ENCODE measurements around the gene PTPRU.
"Not testable (repeated sequence)": the region's sequence is repeated elsewhere in the genome, so short reads cannot be mapped to it uniquely, and the experiment has no call there.

The PTPRU gene

GRCh38 chr1:29298246-29298645 lies 61.9 kb downstream of the PTPRU start:
- DNase-seq: no peak

DNA sequence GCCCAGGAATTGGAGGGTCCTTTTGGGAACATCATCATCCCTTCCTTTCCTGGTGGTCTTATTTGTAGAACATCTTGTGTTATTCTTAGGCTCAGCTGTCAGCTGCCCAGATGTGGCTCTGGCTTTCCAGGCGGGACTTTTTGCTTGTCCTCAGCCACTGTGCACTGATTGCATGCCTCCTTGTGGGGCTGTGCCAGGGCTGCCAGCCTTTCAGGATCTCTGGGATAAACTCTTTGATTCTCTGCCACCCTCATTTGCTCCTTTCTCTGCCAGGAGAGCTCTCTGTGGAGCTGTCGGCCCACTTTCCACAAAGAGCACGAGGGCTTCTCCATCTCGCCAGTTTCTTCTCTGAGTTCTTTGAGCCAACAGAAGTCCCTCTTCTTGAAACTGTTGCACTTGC lies 63.1 kb downstream of the PTPRU start:
- DNase-seq: no peak

GRCh38 chr1:29301732-29302131 lies 65.4 kb downstream of the PTPRU start:
- DNase-seq: not testable (repeated sequence)

DNA sequence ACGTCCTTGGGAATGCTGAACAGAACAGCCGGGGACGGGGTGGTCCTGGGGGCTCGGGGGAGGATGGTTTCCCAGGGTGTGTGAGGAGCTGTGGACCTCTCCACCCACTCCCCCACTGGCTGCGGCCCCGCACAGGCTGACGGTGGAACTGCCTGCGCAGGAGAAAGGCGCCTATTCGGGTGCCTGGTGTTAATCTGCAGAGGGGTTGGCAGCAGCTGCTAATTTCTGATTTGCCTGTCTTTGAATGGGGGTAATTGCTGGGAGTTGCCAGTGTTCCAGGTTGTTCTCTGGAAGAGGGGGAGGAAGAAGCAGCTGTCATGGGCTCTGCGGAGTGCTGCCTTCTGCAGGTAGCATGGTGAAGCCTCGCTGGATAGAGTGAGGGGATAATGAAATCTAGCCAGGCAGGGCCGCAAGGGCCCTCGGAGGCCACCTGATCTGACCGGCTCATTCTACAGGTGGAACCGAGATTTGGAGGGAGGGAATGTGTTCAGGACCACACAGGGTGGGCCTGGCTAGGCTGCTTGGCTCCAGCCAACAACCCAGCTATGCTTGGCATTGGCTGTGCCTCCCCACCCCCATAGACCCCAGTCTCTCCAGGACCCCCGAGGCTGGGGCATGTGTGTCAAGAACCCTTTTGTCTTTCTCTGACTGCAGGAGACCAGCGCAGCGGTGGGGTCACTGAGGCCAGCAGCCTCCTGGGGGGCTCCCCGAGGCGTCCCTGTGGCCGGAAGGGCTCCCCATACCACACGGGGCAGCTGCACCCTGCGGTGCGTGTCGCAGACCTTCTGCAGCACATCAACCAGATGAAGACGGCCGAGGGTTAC lies 67.1 kb downstream of the PTPRU start:
- DNase-seq: no peak

DNA sequence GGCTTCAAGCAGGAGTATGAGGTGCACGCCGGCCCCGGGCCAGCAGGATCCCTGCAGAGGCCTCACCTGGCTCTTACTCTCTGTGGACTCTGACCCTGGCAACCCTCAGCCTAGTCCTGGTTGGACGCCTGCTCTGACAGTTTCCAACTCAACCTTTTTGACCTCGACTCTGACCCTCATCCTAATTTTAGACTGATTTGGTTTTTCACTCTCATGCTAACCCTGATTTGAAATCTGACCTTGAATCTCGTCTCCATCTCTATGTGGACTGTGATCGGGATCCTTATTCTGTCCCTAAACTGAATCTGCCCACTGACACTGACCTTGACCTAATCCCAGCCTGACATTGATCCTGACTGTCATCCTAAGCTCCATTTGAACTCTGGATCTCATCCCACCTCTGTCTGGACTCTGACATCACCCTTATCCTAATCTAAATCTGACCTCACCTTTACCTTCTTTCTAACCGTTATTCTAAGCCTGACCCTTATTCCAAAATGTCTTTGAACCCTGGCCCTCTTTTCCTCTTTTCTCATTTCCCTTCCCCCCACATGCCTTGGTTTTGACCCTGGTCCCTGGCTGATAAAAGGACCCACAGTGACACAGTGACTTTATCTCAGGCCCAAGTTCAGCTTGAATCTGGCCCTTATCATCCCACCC lies 67.8 kb downstream of the PTPRU start:
- no peak for DNase-seq

- no peak for DNase-seq
These were observed 69.6 kb downstream of the PTPRU start for GRCh38 chr1:29305943-29306342.

DNA sequence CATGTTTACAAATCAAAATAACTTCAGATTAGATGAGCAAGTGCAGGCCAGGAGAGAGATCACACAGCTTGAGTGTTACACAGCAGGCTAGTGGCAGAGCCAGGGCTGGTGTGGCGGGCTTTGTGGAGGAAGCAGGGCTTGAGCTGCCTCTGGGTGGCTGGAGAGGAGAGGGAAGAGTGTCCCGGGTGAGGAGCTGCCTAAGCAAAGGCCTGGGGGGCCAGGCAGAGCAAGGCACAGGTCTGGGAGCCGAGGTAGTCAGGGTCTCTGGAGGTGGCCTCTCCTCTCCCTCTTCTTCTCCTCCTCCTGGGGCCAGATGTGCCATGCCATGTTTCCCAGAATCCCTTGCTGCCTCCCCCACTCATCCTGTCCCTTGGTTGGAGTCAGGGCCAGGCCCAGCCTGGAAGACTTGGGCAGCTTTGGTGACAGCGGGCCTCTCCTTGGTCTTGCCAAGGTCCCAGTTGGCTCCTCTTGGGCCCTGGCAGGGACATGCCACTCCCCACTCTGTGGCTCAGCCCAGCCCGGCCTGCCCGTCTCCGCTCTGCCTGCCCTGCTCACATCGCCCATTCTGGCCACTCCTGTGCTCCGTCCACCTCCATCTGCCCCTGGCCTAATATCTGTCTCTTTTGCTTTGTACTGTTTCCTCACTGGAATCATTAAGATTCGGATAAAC lies 70.3 kb downstream of the PTPRU start:
- DNase-seq: no peak

DNA sequence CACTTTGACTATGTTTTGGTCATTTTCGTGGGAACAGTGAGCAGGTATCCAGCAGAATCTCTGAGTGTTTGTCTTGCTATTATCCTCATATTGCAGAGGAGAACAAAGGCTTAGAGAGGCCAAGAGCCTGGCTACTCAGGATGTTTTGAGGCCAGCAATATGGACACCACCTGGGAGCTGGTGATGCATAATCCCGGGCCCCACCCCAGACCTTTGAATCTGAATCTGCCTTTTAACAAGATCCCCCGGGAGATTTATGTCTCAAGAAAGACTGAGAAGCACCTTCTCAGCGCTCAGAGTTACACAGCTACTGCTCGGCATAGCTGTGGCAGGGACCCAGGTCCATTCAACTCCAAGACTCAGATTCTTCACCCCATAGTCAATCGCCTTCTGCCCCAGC lies 72.8 kb downstream of the PTPRU start:
- no peak for DNase-seq

- no peak for DNase-seq
These were observed 73.3 kb downstream of the PTPRU start for GRCh38 chr1:29309621-29310020.

DNA sequence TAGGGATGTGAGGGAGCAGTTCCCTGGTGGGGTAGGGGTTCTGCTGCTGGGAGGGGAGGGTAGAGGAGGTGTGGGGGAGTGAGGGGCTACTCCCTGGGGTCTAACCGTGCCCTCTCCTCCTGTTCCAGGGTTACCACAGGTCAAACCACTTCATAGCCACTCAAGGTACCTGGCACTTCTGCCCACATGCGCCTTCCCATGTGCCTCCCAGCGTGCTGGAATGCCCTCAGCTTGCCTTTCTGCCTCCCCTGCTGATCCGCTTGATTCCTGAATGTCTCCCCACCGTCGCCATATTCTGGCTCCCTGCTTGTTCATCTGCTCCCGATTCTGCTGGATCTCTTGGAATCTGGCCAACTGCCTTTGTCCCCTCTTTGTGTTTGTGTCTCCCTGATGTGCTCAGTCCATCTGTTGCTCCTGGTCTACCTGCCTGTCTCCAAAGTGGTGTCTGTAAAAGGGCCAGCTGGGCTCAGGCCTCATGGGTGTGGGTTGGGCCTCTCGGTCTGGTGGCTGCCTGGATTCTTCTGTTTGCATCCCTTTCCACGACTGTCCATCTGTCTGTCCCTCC lies 74.4 kb downstream of the PTPRU start:
- no peak for DNase-seq

- no peak for DNase-seq
These were observed 75.2 kb downstream of the PTPRU start for GRCh38 chr1:29311352-29312030.

- no peak for DNase-seq
These were observed 76.4 kb downstream of the PTPRU start for GRCh38 chr1:29312469-29313461.

DNA sequence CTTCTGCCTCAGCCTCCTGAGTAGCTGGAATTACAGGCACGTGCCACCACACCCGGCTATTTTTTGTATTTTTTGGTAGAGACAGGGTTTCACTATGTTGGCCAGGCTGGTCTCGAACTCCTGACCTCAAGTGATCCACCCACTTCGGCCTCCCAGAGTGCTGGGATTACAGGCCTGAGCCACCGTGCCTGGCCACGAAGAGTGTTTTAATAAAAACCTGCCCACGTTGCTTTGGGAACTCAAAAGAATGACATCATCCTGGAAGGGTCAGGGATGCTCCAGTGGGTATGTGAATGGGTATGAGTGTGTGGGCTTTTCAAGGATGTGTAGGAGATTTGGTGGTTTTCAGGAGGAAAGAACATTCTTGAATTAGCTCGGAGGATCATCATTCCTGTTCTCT lies 78.4 kb downstream of the PTPRU start:
- DNase-seq: not testable (repeated sequence)

GRCh38 chr1:29315262-29315661 lies 78.9 kb downstream of the PTPRU start:
- no peak for DNase-seq

DNA sequence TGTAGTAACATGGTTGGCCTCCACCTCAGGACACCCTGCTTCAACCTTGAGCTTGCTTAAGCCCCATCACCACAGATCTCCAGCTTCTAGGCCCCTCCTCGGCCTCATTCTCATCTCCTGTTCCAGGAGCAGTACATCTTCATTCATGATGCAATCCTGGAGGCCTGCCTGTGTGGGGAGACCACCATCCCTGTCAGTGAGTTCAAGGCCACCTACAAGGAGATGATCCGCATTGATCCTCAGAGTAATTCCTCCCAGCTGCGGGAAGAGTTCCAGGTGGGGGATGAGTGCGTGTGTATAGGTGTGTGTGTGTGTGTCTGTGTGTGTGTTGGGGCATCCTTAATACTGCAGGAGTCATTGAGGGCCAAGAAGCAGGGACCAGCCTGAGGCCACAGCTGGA lies 79.6 kb downstream of the PTPRU start:
- DNase-seq: no peak

- no peak for DNase-seq
These were observed 81.0 kb downstream of the PTPRU start for GRCh38 chr1:29317063-29317915.

DNA sequence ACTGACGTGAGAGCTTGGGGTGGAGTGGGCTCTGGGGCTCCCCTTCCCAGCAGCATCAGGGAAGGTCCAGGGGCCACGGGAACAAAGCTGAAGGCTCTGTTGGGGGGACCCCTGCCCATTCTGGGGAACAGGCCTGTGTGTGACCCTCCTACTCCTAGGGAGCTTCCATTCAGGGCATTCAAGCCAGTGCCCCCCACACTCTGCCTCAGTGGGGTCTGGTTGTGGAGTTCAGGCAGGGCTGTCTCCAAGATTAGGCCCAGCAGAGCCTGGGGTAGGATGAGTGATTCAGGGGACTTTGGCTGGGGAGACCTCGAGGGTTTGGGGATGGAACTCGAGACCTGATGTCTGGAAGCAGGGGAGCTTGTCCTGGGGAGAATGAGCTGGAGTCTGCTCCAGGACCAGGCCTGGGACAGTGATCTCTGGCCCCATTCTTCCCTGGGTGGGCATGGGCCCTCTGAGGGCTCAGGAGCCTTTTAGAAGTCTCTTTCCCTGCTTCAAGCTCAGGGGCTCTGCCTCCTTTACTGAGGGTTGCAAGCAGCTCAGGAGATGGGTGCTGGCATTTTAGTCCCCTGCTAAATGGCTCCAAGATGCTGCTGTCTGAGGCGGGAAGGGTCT lies 81.7 kb downstream of the PTPRU start:
- no peak for DNase-seq

GRCh38 chr1:29318724-29319123 lies 82.4 kb downstream of the PTPRU start:
- DNase-seq: no peak

DNA sequence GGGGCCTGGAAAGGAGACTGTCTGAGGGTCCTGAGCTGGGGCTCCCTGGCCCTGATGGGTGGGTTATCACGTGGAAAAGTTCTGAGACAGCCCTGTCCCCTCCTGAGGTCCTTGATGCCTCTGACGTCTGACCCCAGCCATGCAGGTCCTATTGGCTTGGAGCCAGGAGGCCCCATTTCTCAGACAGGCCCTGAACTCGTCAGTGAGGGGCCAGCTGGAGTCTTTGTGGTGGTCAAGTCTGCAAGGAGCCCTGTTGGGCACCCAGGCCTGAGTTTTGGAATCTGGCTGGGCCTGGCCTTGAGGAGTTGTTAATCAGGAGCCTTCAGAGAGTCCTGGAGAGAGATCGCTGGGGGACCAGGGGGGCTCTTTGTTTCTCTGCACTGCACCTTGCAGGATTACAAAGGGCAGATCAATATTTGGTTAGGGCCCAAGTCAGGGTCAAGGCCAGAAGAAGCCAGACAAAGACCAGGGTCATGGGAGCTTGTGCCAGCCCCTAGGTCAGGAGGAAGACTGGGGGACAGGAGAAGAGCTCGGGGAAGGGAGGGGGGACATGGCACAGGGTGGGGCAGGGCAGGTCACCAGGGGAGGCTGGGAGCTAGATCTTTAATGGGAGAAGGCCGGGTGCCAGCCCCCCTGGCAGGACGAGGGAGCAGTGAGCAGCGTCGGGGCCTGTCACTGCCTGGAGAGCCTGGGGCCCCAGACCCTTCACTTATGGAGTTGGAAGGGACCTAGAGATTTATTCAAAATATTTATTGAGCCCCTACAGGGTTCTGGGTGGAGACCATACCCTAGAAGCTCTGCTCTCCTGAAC lies 83.2 kb downstream of the PTPRU start:
- no peak for DNase-seq
